ENCODE measurements around the gene MAEA. TPM values are rescaled to one million over a fixed set of nuclear protein-coding genes. Genes with fewer than 3 reads are reported as not detected.

MAEA gene
- total and polyA plus RNA-seq, 9 of the 15 experiments (the other 6 are each of a cell fraction or from before 2014, with no cell fraction given) = 2.1 to 86.5 (median 45.0) TPM

DNA sequence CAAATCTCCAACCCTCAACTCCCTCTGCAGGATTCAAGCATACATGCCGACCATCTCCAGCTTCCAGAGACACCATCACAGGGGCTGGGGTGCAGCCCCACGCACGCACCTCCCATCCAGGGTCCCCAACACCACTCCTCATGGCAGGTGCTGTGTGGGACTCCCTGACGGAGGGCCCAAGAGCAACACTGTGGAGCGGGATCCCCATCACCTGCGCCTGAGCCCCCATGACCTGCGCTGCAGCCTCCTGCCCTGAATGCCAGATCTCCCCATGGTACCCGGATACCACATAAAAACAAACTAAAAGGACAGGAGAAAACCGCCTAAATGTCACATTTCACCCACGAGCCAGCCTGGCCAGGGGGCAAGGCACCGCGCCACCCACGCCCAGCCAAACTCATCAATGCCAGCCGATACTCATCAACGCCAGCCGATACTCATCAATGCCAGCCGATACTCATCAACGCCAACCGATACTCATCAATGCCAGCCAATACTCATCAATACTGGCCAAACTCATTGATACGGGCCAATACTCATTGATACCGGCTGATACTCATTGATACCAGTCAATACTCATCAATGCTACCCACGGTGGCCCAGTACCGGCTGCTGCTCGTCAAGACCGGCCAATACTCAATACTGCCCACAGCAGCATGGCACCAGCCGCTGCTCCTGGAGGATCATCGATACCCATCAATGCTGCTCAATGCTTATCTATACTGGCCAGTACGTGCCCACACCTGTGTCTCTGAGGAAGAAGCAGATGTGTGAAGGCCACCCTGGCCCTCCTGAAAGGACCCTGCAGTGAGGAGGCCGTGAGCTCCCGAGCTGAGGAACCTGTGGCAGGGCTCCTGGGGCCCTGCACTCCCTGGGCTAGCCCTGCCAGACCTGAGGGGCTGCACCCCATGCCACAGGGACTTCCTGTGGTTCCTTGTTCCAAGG lies 46.9 kb upstream of the MAEA start:
- ATAC-seq (no peak), DNase-seq (ENCODE audit: extremely low read depth in 1 of 4, low spot score in 3 of 4) (peak in 1 of 4 experiments; percentile 6), FAIRE-seq (no peak)
- H2AFZ ChIP-seq (ENCODE audit: low read depth, low read length) = no peak overlapping the region
- BruUV-seq (replicated peaks) = no TSS peak
- CTCF ChIA-PET (ENCODE audit: low intra/inter-chr PET ratio) = no interaction called here
- in situ Hi-C loops (cut with MboI) (no loop called here), intact Hi-C loops (cut with micrococcal nuclease) (no loop called here)
- H3K4me1 ChIP-seq (replicated peaks in 1 of 2; ENCODE audit: control insufficient read depth in 2 of 2, insufficient read depth in 2 of 2, low read length in 2 of 2) = peaks cover 0 to 66% of the 10 kb centered on the region in 2 experiments; a peak in 3 of 5 replicates
- WGBS (ENCODE audit: insufficient coverage, low coverage, missing lambda C conversion rate) = 97% methylated on average over 29 of the region's 30 CpGs
- H3K9ac ChIP-seq (ENCODE audit: insufficient read depth in 1 of 2, low read depth in 2 of 2, low read length in 2 of 2) = no peak overlapping the region
- no peak overlapping the region for H3K27ac ChIP-seq (ENCODE audit: extremely low read depth, low read depth, low read length)
- H3K9me3 ChIP-seq (replicated peaks; ENCODE audit: control insufficient read depth, insufficient read depth, low read depth, low read length) = no peaks in the 10 kb centered on the region
- H3K27me3 ChIP-seq (ENCODE audit: control insufficient read depth in 2 of 2, insufficient read depth in 2 of 2, low read length in 2 of 2) = no peaks in the 10 kb centered on the region
- TF ChIP-seq ZBTB40 (IDR thresholded peaks at IDR 0.05) = no peak
- TF ChIP-seq ZBTB40 (CRISPR knock-in tag; IDR thresholded peaks at IDR 0.05) = no peak
- TF ChIP-seq TCF3 (CRISPR knock-in tag; IDR thresholded peaks at IDR 0.05) = no peak
- no peak for TF ChIP-seq MYC (IDR thresholded peaks at IDR 0.05; ENCODE audit: low read depth, low read length)
- TF ChIP-seq MYC (CRISPR knock-in tag; IDR thresholded peaks at IDR 0.05; ENCODE audit: borderline replicate concordance, low read depth) = no peak
- no peak for TF ChIP-seq SREBF1 (IDR thresholded peaks at IDR 0.05; ENCODE audit: borderline replicate concordance, low read depth, low read length)
- TF ChIP-seq RBM17 (IDR thresholded peaks at IDR 0.05; ENCODE audit: borderline replicate concordance, low read depth, low read length) = no peak
- TF ChIP-seq ELF1 (tag; IDR thresholded peaks at IDR 0.05) = no peak
- TF ChIP-seq CAMTA2 (CRISPR knock-in tag; conservative IDR thresholded peaks at IDR 0.05) = no peak
- peaks cover 14% of the 10 kb centered on the region for H3K9me1 ChIP-seq (ENCODE audit: control insufficient read depth, insufficient read depth, low read length)
- no peaks in the 10 kb centered on the region; the same call in 1 of the 2 replicates for H4K20me1 ChIP-seq (replicated peaks; ENCODE audit: control insufficient read depth, insufficient read depth, low read length)
- H3K79me2 ChIP-seq (ENCODE audit: control insufficient read depth, insufficient read depth, low read length) = peaks cover 73% of the 10 kb centered on the region
- H3K4me3 ChIP-seq = no peak overlapping the region
- POLR2A ChIA-PET = interaction anchor here (1.4 kb wide), 1 partner anchor 8 kb away, joined by 5 read pairs; no protein-coding TSS in a partner anchor
- H3K4me2 ChIP-seq (ENCODE audit: insufficient read depth, low read length) = no peak overlapping the region
- peaks cover 53% of the 10 kb centered on the region for H3K36me3 ChIP-seq (ENCODE audit: control insufficient read depth, insufficient read depth, low read length)
